Hematopoietic multipotent progenitor cell treated with erythropoietin and hydrocortisone succinate and interleukin-3 and kit ligand, for 4 days (in vitro differentiated cells): ENCODE measurements around the gene BEND3.

Experiments used
- DNase-seq: peaks from one replicate; pipeline ENCODE4 v3.0.0-alpha.2; 2015

BEND3 gene

GRCh38 chr6:107080036-107080435 lies 35.3 kb downstream of the BEND3 start:
- DNase-seq: peak; percentile 55

DNA sequence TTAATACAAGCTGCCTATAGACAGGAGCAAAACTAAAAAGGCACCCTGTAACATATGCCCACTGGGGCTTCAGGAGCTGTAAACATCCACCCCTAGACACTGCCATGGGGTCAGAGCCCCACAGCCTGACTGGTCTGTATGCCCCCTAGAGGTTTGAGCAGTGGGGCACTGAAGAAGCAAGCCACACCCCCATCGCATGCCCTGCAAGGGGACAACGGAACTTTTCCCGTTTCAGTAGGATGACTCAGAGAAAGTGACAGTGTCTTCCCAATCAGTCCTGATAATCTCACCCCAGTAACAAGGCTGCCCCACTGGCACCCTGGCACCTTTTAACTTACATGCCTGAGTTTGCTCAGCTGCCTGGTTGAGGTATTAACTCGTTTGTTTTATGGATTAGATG lies 35.9 kb downstream of the BEND3 start:
- peak; percentile 76 for DNase-seq

DNA sequence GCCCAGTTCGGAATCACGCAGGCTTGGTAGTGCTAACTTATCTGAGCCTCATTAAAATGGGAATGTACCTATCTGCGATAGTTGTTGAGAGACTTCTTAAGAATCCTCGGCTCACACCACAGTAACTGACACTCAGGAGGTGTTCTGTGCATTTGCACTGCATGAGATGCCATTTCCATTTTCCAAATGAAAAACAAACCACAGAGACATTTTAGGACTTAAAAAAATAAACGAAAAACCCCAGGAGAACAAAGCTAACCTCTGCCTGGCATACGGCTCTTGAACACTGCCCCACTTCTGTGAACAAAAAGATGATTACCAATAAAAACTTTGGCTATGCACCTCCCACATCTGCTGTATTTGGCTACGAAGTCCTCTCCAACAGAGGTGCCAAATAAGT lies 37.6 kb downstream of the BEND3 start:
- DNase-seq: no peak

DNA sequence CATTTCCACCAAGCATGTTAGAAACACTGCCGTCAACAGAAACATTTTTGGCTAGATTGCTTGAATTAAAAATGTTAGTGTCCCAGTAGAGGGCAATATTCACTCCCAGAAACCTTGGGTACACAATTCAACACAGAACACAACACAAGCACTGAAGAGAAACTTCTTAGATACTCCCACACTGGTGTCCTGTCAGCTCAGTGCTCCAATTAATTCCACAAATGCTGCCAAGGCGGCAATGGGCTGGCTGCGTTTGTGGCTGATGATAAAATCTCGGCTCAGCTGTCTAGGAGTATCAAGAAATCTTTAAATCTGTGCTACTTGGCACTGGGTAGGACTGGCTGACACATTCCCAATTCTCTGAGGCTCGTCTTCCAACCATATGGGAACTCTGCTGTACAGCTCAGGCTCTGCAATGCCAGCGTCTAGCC lies 39.3 kb downstream of the BEND3 start:
- DNase-seq: peak; percentile 33

- no peak for DNase-seq
Observed at GRCh38 chr6:107070686-107071085, 44.6 kb downstream of the BEND3 start.

DNA sequence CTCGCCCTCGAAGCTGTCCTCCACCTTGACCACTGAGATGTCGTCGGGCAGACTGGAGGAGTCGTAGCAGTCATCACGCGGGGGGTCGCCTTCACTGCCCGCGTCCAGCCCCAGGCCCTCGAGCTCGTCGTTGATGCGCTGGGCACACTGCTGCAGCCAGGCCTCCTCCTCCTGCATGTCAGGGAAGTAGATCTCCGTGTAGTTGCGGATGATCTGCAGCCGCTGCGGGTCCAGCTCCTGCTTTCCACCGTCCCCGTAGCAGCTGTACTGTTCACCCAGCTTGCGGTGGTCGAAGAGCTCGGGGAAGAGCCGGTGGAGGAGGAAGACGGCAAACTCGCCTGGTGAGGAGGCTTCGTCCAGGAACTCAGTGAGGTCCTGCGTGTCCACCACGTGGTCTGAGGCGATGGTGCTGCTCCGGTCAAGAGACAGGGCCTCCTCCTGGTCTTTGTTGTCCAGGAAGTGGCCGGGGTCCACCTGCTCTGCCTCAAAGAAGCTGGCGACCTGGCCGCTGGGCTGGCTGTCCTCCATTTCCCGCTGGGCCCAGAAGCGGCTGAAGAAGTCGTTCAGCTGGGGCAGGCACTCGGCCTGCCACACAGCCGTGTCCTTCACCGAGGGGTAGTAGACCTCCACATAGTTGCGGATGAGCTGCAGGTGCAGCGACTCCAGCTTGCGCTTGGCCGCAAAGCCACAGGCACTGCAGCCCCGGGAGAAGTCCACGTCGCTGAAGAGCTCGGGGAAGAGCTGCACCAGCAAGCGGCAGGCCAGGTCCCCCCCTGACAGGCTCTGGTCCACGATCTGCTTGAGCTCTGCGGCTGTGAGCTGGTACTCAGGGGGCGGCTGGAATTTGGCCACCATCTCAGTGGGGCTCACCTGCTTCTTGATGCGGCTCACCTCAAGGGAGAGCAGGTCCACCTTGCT lies 45.4 kb downstream of the BEND3 start:
- DNase-seq: no peak

- DNase-seq: no peak
Observed at GRCh38 chr6:107068691-107069630, 46.4 kb downstream of the BEND3 start.

DNA sequence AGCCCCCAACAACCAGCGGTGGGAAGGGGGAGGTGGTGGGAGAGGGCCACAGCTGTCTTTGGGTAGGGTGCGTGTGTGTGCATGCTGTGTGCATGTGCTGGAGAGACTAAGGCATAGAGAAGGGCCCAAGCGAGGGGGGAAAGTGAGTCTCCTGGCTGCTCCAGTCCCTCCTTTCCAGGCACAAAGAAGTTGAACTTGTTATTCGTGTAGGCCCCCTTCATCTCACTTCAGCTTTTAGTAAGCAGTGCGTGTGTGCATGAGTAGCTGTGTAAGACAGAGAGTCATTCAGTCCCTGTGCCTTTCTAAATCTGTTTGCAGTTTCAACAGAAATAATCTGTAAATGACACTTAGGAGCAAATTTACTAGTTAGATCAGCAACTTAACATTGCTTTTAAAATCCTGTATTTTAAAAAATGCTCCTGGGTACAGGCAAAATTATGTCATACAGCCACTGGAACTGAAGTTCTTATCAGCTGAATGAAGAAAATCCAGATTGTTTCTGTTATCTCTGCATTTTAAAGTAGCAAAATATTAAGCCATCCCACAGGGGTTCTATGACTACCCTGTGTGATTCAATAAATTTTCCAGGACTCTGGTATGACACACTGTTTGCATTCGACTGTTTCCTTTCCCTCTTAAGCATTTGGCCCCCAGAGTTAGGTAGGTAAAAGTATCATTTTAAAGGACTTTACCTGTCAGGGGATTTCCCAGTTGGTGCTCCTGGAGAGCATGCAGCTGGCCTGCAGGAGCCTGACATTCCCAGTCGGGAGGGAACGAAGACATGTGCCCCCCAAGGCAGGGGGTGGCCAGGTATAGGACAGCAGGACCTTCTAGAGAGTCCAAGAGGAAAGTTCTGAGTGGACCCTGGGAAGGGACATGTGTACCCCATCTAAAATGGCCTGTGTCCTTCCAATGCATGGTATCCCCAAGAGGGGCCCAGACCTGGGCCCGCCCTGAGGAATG lies 48.3 kb downstream of the BEND3 start:
- DNase-seq: no peak

GRCh38 chr6:107064579-107065065 lies 50.7 kb downstream of the BEND3 start:
- peak; percentile 76 for DNase-seq

DNA sequence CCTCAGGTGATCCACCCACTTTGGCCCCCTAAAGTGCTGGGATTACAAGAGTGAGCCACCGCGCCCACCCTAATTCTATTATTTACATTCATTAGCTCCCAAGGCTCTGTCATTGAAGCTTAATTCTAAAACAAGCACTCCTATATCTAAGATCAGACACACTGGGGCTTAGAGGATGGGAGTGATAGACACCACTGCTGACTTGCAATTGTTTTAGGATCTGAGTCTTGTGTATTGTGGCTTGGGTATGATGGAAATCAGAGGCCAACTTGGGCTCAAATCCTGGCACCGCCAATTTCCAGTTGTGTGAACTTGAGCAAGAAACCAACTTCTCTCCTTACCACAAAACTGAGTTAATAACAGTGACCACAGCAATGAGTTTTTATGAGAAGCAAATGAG lies 52.6 kb downstream of the BEND3 start:
- DNase-seq: no peak

DNA sequence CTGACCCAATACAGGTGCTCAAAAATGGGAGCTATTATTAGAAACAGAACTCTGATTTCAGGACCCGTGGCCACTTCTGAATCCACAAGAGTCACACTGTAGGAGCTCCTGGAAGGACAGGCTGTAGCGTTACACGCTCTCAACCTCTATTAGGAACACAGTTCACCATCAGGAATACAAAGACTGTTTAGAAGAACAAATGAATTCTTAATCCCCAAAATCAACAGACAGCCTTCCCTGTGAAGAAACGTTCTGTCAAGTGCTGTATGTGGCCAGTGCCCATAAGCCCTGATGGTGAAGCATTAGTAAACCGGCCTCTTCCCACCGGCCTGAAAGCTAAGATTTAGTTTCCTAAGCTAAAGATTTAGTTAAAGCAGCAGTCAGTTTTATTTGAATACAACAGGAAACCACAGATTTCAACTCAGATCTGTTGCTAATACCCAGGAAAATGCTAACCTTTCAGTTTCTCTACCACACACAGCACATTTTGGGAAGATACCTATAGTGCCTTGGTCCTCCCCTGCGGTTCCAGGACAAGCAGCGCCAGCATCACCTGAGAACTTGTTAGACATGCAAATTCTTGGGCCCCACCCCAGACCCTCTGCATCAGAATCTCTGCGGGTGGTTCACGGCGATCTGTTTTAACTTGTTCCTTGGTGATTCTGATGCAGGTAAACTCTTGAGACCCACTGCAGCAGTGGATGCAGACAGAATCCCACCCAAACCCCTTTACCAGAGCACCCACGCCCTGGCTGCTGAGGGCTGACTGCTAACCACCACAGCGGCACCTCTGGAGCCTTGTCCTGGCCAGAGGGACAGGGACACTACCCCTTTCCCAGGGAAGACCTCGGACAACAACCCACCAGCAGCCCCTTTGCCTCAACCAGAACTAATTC lies 53.9 kb downstream of the BEND3 start:
- peak; percentile 28 for DNase-seq

GRCh38 chr6:107060704-107061103 lies 54.6 kb downstream of the BEND3 start:
- no peak for DNase-seq

DNA sequence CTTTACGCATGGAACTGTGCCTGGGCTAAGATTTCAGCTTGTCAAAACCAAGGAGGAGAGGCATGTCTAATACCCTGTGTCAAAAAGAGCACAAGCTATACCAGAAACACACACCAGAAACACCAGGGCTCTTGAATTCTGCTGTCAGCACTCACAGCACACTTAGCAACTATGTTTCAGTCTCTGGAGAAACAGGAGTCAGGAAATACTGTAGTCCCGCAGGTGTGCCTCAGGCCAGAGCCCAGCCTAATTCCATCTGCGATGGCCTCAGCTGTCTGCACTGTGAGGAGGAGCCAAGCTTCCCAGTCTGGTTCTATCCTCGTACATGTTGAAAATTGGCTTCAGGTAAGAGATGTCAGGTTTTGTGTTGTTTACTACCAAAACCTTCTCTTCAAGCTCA lies 55.7 kb downstream of the BEND3 start:
- DNase-seq: no peak

DNA sequence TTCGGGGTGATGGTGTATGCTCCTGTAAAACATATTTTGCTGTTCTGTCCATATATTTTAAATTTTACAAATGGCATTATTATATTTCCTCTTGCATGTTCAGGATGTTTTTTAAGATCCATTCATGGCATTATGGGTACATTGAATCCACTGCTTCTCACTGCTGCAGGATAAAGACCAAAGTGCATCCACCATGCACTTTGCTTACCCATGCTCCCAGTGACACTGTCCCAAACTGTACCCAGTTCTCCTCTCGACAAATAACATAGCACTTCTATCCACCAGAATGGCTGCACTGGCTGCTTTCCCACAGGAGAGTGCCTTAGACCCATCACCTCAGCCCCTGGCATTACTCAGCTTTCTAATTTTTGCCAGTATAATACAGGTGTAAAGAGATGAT lies 57.6 kb downstream of the BEND3 start:
- DNase-seq: no peak

DNA sequence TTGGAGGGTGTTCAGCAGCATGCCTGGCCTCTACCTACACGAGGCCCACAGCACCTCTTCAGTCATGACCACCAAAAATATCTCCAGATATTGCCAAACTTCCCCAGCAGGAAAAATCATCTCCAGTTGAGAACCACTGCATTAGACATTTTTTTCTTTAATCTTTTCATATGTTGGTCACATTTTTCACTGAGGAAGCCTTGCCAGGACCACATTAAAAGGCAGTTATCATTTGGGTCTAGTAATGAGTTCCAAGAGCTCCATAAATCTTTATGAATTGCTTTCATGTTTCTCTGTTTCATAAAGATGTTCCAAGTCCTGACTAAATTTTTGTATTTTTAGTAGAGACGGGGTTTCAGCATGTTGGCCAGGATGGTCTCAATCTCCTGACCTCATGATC lies 58.5 kb downstream of the BEND3 start:
- no peak for DNase-seq

- DNase-seq: no peak
Observed at GRCh38 chr6:107047807-107048206, 67.5 kb downstream of the BEND3 start.

DNA sequence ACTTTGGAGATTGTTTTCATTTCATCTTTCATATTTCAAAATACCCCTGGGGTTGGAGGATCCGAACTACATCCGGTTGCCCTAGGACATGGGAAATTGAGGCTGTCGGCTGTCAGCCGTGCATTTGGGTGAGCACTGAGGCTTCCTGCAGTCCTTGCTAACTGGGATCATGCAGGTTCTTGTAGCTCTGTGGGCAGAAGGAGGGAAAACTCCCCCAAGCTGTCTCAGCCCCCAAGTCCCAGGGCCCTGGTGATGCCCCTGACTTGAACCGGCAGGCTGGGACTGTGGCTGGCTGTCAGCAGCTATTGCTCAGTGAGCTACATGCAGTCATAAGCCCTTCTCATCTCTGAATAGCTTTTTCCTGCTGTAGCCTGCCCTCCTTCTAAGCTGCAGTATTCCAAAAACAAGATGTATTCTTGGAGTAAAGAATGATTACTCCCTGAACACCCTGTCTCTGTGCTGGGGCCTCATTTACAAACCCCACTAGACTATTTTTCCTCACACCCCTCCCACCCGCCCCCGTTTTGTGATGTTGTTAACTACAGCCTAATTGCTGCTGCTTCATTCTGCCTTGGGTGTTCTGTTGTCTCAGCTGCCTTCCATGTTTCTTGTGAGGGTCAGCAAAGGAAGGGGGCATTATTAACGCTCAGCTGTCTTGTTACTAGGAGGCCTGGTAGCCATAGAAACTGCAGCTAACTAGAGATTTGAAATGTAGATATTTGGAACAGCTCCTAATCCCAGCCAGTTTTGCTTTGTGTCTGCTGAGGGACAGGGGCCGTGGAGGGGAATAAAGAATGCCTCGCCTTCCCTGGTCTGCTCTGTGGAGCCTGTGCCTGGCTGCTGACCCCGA lies 69.3 kb downstream of the BEND3 start:
- DNase-seq: no peak

GRCh38 chr6:107033126-107033525 lies 82.2 kb downstream of the BEND3 start:
- DNase-seq: no peak

GRCh38 chr6:107032051-107032450 lies 83.3 kb downstream of the BEND3 start:
- no peak for DNase-seq

DNA sequence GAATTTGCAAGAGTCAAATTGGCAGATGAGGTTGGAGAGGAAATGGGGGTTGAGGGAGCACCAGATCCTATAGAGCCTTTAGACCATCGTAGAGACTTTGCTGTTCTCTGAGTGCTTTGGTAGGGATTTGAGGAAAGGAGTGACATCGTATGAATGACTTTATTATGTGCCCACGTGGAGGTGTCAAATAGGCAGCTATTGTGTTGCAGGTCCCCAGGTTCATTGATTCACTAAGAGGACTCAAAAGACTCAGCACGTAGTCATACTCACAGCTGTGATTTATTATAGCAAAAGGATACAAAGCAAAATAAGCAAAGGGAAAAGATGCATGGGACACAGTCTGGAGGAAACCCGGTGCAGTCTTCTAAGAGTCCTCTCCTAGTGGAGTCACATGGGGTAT lies 85.2 kb downstream of the BEND3 start:
- no peak for DNase-seq
